K562 (cell line): ENCODE results near the gene PGF. TPM values are rescaled to one million over a fixed set of nuclear protein-coding genes. Genes with fewer than 3 reads are reported as not detected.

Source experiments
- ATAC-seq: fragments of 200-7000 bp; cut with Tn5 transposase; 3 replicates; pipeline ENCODE4 v1.9.1; 2020; ENCODE audit warnings: moderate library complexity
- BruUV-seq: library from RNA; stranded (reverse); fragments of 400-500 nt; replicated peaks from 2 replicates; lab custom pipeline; 2021; lab: Mats Ljungman, UMichigan
- CTCF ChIA-PET: fragments of 300-600 bp; formaldehyde crosslinking; extraction: SDS; loops from one replicate; lab custom pipeline; 2021; ENCODE audit warnings: low intra/inter-chr PET ratio; lab: Yijun Ruan, JAX
- POLR2A ChIA-PET: fragments of 300-600, 350-650 bp; sonication (Branson Sonifier 250); formaldehyde crosslinking; extraction: SDS; loops from one replicate; lab custom pipeline; 2021; ENCODE audit warnings: antibody characterized with exemption, inconsistent platforms; lab: Yijun Ruan, JAX
- DNase-seq, 4 experiments: peaks; one replicate each; pipeline versions ENCODE4 v3.0.0 to v3.0.0-alpha.2; 2011 to 2018; ENCODE audit warnings: low spot score in 3 of 4, mixed read lengths in 3 of 4; ENCODE audit errors: extremely low read depth in 1 of 4
- FAIRE-seq: peaks from 2 replicates; lab custom pipeline; 2011; peaks lifted over from hg19 to GRCh38; lab: Jason Lieb, UNC
- H2AFZ ChIP-seq: 2 replicates; pipeline ENCODE4 v1.6.0; 2011; ENCODE audit warnings: low read depth, low read length, control low read depth, inconsistent platforms
- H3K27ac ChIP-seq: fragments of 200-600 bp; 3 replicates; pipeline ENCODE4 v1.8.0; 2011; ENCODE audit warnings: low read depth, mild to moderate bottlenecking, control low read depth, inconsistent platforms, low read length, moderate library complexity, mixed read lengths; ENCODE audit errors: extremely low read depth
- H3K27me3 ChIP-seq, 2 experiments: fragments of 300-600 bp in 1 of 2; 2 replicates in 1 of 2; 3 replicates in 1 of 2; pipeline versions ENCODE4 v1.6.0 to v1.8.0; 2011; ENCODE audit warnings: inconsistent platforms in 2 of 2, low read length in 2 of 2, mild to moderate bottlenecking in 1 of 2, mixed read lengths in 1 of 2, moderate library complexity in 1 of 2; ENCODE audit not compliant: control insufficient read depth in 2 of 2, insufficient read depth in 2 of 2
- H3K36me3 ChIP-seq: fragments of 300-600 bp; 3 replicates; pipeline ENCODE4 v1.8.0; 2011; ENCODE audit warnings: mild to moderate bottlenecking, low read length, inconsistent platforms; ENCODE audit not compliant: control insufficient read depth, insufficient read depth
- H3K4me1 ChIP-seq, 2 experiments: fragments of 200-600 bp in 1 of 2; replicated peaks in 1 of 2; 2 replicates in 1 of 2; 3 replicates in 1 of 2; pipeline versions ENCODE4 v1.5.1 to v1.8.0; 2011; ENCODE audit warnings: inconsistent platforms in 2 of 2, low read length in 2 of 2, mild to moderate bottlenecking in 1 of 2, mixed read lengths in 1 of 2, moderate library complexity in 1 of 2; ENCODE audit not compliant: control insufficient read depth in 2 of 2, insufficient read depth in 2 of 2
- H3K4me2 ChIP-seq: 2 replicates; pipeline ENCODE4 v1.6.1; 2011; ENCODE audit warnings: low read length, control low read depth, inconsistent platforms, mixed read lengths; ENCODE audit not compliant: insufficient read depth
- H3K4me3 ChIP-seq: fragments of 200-600 bp; sonication (generic), shearing (Covaris generic); 2 replicates; pipeline ENCODE4 v1.5.1; 2016; ENCODE audit warnings: control low read depth, inconsistent platforms
- H3K79me2 ChIP-seq: fragments of 200-600 bp; 3 replicates; pipeline ENCODE4 v1.8.0; 2011; ENCODE audit warnings: low read length, inconsistent platforms; ENCODE audit not compliant: control insufficient read depth, insufficient read depth
- H3K9ac ChIP-seq, 2 experiments: 2 replicates each; pipeline versions ENCODE4 v1.6.0 to v1.6.1; 2011; ENCODE audit warnings: low read depth in 2 of 2, low read length in 2 of 2, control low read depth in 1 of 2, inconsistent platforms in 1 of 2, mild to moderate bottlenecking in 1 of 2, mixed read lengths in 1 of 2; ENCODE audit not compliant: insufficient read depth in 1 of 2
- H3K9me1 ChIP-seq: one replicate; pipeline ENCODE4 v1.6.0; 2011; ENCODE audit warnings: inconsistent platforms, mild to moderate bottlenecking, low read length, moderate library complexity; ENCODE audit not compliant: control insufficient read depth, insufficient read depth
- H3K9me3 ChIP-seq: replicated peaks from 2 replicates; pipeline ENCODE4 v1.5.1; 2011; ENCODE audit warnings: low read depth, low read length, inconsistent platforms; ENCODE audit not compliant: control insufficient read depth, insufficient read depth
- H4K20me1 ChIP-seq: replicated peaks from 2 replicates; pipeline ENCODE4 v1.6.1; 2011; ENCODE audit warnings: low read length, inconsistent platforms, mixed read lengths; ENCODE audit not compliant: control insufficient read depth, insufficient read depth
- ARNT ChIP-seq, 2 experiments: fragments of 450-650 bp; IDR thresholded peaks; 2 replicates each; pipeline ENCODE4 v1.6.1; 2016; ENCODE audit warnings: mild to moderate bottlenecking in 1 of 2
- CBFA2T2 ChIP-seq: fragments of 450-650 bp; conservative IDR thresholded peaks from 2 replicates; pipeline ENCODE4 v1.6.1; 2017; ENCODE audit warnings: mild to moderate bottlenecking
- EZH2 ChIP-seq: IDR thresholded peaks from 2 replicates; pipeline ENCODE4 v1.6.1; 2012; ENCODE audit warnings: low read depth, mild to moderate bottlenecking, inconsistent platforms, low read length, borderline replicate concordance
- FOS ChIP-seq: IDR thresholded peaks from 3 replicates; pipeline ENCODE4 v1.6.1; 2011; ENCODE audit not compliant: insufficient read length; ENCODE audit errors: extremely low read depth
- SP2 ChIP-seq: IDR thresholded peaks from 2 replicates; pipeline ENCODE4 v1.6.1; 2011; ENCODE audit warnings: mild to moderate bottlenecking, low read depth, low read length, moderate library complexity; ENCODE audit not compliant: poor library complexity, severe bottlenecking; ENCODE audit errors: extremely low read depth
- TBP ChIP-seq: optimal IDR thresholded peaks from 2 replicates; pipeline ENCODE3; 2011; ENCODE audit warnings: low read depth, low read length, improper control_type of control experiment
- ZBTB17 ChIP-seq: fragments of 450-650 bp; formaldehyde crosslinking; IDR thresholded peaks from 2 replicates; pipeline ENCODE4 v1.4.0; 2020; ENCODE audit warnings: mild to moderate bottlenecking
- ZNF766 ChIP-seq: fragments of 200-800 bp; sonication (Bioruptor generic); conservative IDR thresholded peaks from 2 replicates; pipeline ENCODE4 v1.6.1; 2016; ENCODE audit warnings: missing genetic modification characterization, missing compliant biosample characterization
- ZNF785 ChIP-seq: fragments of 250-450 bp; sonication (Bioruptor Pico); IDR thresholded peaks from 2 replicates; pipeline ENCODE4 v1.4.0; 2020; ENCODE audit warnings: mild to moderate bottlenecking
- WGBS: fragments of 100-300 bp; shearing (Covaris generic); methylation state at CpG from one replicate; pipeline ENCODE4 v1.1.6; 2016; ENCODE audit warnings: low coverage, mixed read lengths; ENCODE audit not compliant: insufficient coverage; ENCODE audit errors: missing lambda C conversion rate; 5-methylcytosine and 5-hydroxymethylcytosine counted together
- in situ Hi-C: fragments of 300-500 bp; cut with MboI; formaldehyde crosslinking; loops from 4 replicates; pipeline ENCODE4 v1.15.0; 2018; ENCODE audit warnings: inconsistent platforms, mixed read lengths
- intact Hi-C: fragments of 100-400 bp; cut with micrococcal nuclease; formaldehyde crosslinking; loops from 2 replicates; pipeline ENCODE4 v1.14.2; 2022
- polyA plus RNA-seq, 8 experiments: library from polyadenylated mRNA; depleted of rRNA in 4 of 8; stranded (reverse) in 5 of 8; unstranded in 3 of 8; fragments of >200 nt; fragmentation: Nextera tagmentation in 2 of 8; fragmentation: Illumina TruSeq in 1 of 8; extraction: Ambion mirVana in 2 of 8; extraction: Trizol in 1 of 8; gene quantifications; 2 replicates each; pipeline versions ENCODE4 v1.2.1 to v1.2.3, GENCODE V29; 2011 to 2014; ENCODE audit warnings: inconsistent platforms in 1 of 8, missing spikeins in 1 of 8
- total RNA-seq, 7 experiments: library from RNA; depleted of rRNA in 6 of 7; stranded (reverse); fragments of >200 nt in 6 of 7; fragmentation: Illumina TruSeq in 2 of 7; extraction: Trizol in 2 of 7; gene quantifications; 2 replicates each; pipeline versions ENCODE4 v1.2.1 to v1.2.3, GENCODE V29; 2011 to 2021; ENCODE audit warnings: low replicate concordance in 1 of 7

The PGF gene
- total and polyA plus RNA-seq, 9 of the 15 experiments (the other 6 are each of a cell fraction or from before 2014, with no cell fraction given), result 0.04 to 0.44 (median 0.18) TPM

DNA sequence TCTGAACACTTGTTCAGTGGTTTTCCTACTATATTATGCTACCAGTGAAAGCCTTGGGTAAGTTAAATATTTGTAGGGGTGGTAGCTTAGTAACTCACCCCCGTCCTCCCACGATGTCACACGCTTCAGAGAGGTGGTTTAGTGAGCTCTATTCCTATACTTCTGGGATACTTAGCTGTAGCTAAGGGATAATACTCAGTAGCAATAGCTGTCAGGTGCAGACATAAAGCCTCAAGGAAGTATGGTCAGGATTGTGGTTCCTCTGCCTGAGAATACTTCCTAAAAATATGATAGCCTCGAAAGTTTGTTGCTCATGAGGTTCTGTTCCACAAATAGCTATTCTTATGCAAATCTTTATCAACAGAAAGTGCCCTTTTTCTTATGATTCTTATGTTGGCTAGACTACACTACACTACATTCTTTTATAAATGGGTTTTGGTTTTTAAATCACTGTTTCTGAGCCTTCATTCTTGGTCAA, 61.7 kb downstream of the PGF start:
- TF ChIP-seq CBFA2T2, result no peak
- Histone ChIP-seq H3K9me3 (no peaks in the 10 kb centered on the region), H2AFZ (no peak overlapping the region), H3K4me3 (no peak overlapping the region), H3K9ac (no peak overlapping the region), H3K27ac (no peak overlapping the region), H3K4me1 (peaks cover 5 to 6% of the 10 kb centered on the region in 2 experiments; a peak in 4 of 5 replicates), H4K20me1 (peaks cover 4% of the 10 kb centered on the region), H3K9me1 (no peaks in the 10 kb centered on the region), H3K27me3 (no peaks in the 10 kb centered on the region), H3K79me2 (peaks cover 4% of the 10 kb centered on the region; the same call in 1 of the 3 replicates), H3K36me3 (peaks cover 92% of the 10 kb centered on the region), H3K4me2 (no peak overlapping the region)
- BruUV-seq, result no TSS peak
- in situ Hi-C loops, result no loop called here
- ChIA-PET CTCF (no interaction called here), POLR2A (interaction anchor here (0.6 to 1.3 kb wide), 5 partner anchors 10 to 195 kb away, joined by 3 to 6 read pairs (median 3); no protein-coding TSS in a partner anchor)
- intact Hi-C loops, result no loop called here
- WGBS, result 64% methylated on average over 4 of the region's 4 CpGs
- no peak for DNase-seq
- FAIRE-seq, result no peak
- no peak for ATAC-seq

GRCh38 chr14:74892745-74893144, 62.7 kb downstream of the PGF start:
- ChIA-PET CTCF (no interaction called here), POLR2A (interaction anchor here (1.1 to 1.3 kb wide), 3 partner anchors 9 to 32 kb away, joined by 3 to 6 read pairs (median 5); no protein-coding TSS in a partner anchor)
- H3K4me1 ChIP-seq, result peaks cover 11 to 12% of the 10 kb centered on the region in 2 experiments; a peak in 4 of 5 replicates
- H3K36me3 ChIP-seq, result peaks cover 86% of the 10 kb centered on the region
- DNase-seq, result no peak
- BruUV-seq, result no TSS peak
- no peak for ATAC-seq
- no peak for FAIRE-seq
- WGBS, result 98% methylated on average over 4 of the region's 5 CpGs
- no peak overlapping the region for H3K27ac ChIP-seq
- H4K20me1 ChIP-seq, result peaks cover 8% of the 10 kb centered on the region
- H3K4me3 ChIP-seq, result no peak overlapping the region
- in situ Hi-C loops, result no loop called here
- no peak for TF ChIP-seq EZH2
- no peak for TF ChIP-seq ARNT (IDR thresholded peaks at IDR 0.05)
- TF ChIP-seq TBP, result no peak
- no peak for TF ChIP-seq ZNF785 (CRISPR knock-in tag)
- no peak for TF ChIP-seq SP2
- no peak for TF ChIP-seq ZBTB17 (CRISPR knock-in tag)
- no peak for TF ChIP-seq ZNF766 (CRISPR knock-in tag)
- no peak for TF ChIP-seq FOS
- H3K9me1 ChIP-seq, result no peaks in the 10 kb centered on the region
- H3K27me3 ChIP-seq, result no peaks in the 10 kb centered on the region
- no peak overlapping the region for H3K9ac ChIP-seq
- intact Hi-C loops, result no loop called here
- no peaks in the 10 kb centered on the region for H3K9me3 ChIP-seq
- H2AFZ ChIP-seq, result no peak overlapping the region
- H3K4me2 ChIP-seq, result no peak overlapping the region
- peaks cover 7% of the 10 kb centered on the region; the same call in 1 of the 3 replicates for H3K79me2 ChIP-seq
